HEK293 (cell line): ENCODE measurements around the gene KYAT1.

Experiments
- CTCF ChIA-PET: fragments of 350-600 bp; formaldehyde crosslinking; extraction: SDS; loops from one replicate; lab custom pipeline; 2021; ENCODE audit warnings: antibody characterized with exemption; lab: Yijun Ruan, JAX
- POLR2A ChIA-PET: fragments of 300-600 bp; formaldehyde crosslinking; extraction: SDS; loops from one replicate; lab custom pipeline; 2020; ENCODE audit warnings: antibody characterized with exemption, inconsistent platforms; lab: Yijun Ruan, JAX
- H3K27ac ChIP-seq: fragments of 200-500 bp; sonication (Bioruptor generic); 2 replicates; pipeline ENCODE4 v1.5.1; 2014; ENCODE audit warnings: low read depth, low read length, control low read depth, inconsistent platforms; ENCODE audit errors: extremely low read depth
- H3K36me3 ChIP-seq, 2 experiments: fragments of 200-500 bp in 1 of 2; sonication (Bioruptor generic) in 1 of 2; 1 replicate in 1 of 2; 2 replicates in 1 of 2; pipeline ENCODE4 v1.5.1; 2014 to 2017; ENCODE audit warnings: inconsistent platforms in 2 of 2, low read length in 2 of 2; ENCODE audit not compliant: control insufficient read depth in 2 of 2, insufficient read depth in 1 of 2
- H3K4me1 ChIP-seq: fragments of 200-500 bp; sonication (Bioruptor generic); 2 replicates; pipeline ENCODE4 v1.5.1; 2014; ENCODE audit warnings: mild to moderate bottlenecking, low read length, inconsistent platforms; ENCODE audit not compliant: control insufficient read depth, insufficient read depth
- H3K4me3 ChIP-seq: 2 replicates; pipeline ENCODE4 v1.5.1; 2011; ENCODE audit warnings: low read depth, mild to moderate bottlenecking, control low read depth, low read length, moderate library complexity
- H3K9me3 ChIP-seq: fragments of 200-500 bp; sonication (Bioruptor generic); 2 replicates; pipeline ENCODE4 v1.5.1; 2014; ENCODE audit warnings: low read depth, low read length, inconsistent platforms; ENCODE audit not compliant: control insufficient read depth, insufficient read depth
- ZNF121 ChIP-seq: fragments of 450-650 bp; formaldehyde crosslinking; IDR thresholded peaks from 2 replicates; pipeline ENCODE4 v1.5.1; 2016; ENCODE audit warnings: missing biosample characterization, missing genetic modification characterization
- ZNF146 ChIP-seq: fragments of 450-650 bp; formaldehyde crosslinking; IDR thresholded peaks from 2 replicates; pipeline ENCODE4 v1.5.1; 2016; ENCODE audit warnings: missing biosample characterization, missing genetic modification characterization
- ZNF211 ChIP-seq: fragments of 450-650 bp; formaldehyde crosslinking; IDR thresholded peaks from 2 replicates; pipeline ENCODE4 v1.5.1; 2016; ENCODE audit warnings: low read depth, missing biosample characterization, missing genetic modification characterization
- ZNF214 ChIP-seq: fragments of 450-650 bp; formaldehyde crosslinking; IDR thresholded peaks from 2 replicates; pipeline ENCODE4 v1.5.1; 2017; ENCODE audit warnings: missing biosample characterization, mild to moderate bottlenecking, missing genetic modification characterization, borderline replicate concordance
- ZNF239 ChIP-seq: fragments of 450-650 bp; formaldehyde crosslinking; IDR thresholded peaks from 2 replicates; pipeline ENCODE4 v1.5.1; 2016; ENCODE audit warnings: missing biosample characterization, missing genetic modification characterization
- ZNF626 ChIP-seq: fragments of 450-650 bp; sonication (Bioruptor Pico); formaldehyde crosslinking; IDR thresholded peaks from 2 replicates; pipeline ENCODE4 v1.5.1; 2018; ENCODE audit warnings: missing biosample characterization, missing genetic modification characterization, inconsistent platforms
- ZNF654 ChIP-seq: fragments of 450-650 bp; formaldehyde crosslinking; IDR thresholded peaks from 2 replicates; pipeline ENCODE4 v1.5.1; 2016; ENCODE audit warnings: low read depth, missing biosample characterization, missing genetic modification characterization
- ZNF660 ChIP-seq: fragments of 450-650 bp; IDR thresholded peaks from 2 replicates; pipeline ENCODE4 v1.5.1; 2018; ENCODE audit warnings: missing biosample characterization, mild to moderate bottlenecking, missing genetic modification characterization
- ZNF664 ChIP-seq: fragments of 450-650 bp; formaldehyde crosslinking; IDR thresholded peaks from 2 replicates; pipeline ENCODE4 v1.5.1; 2016; ENCODE audit warnings: missing biosample characterization, missing genetic modification characterization
- ZNF677 ChIP-seq: fragments of 450-650 bp; IDR thresholded peaks from 2 replicates; pipeline ENCODE4 v1.5.0; 2018; ENCODE audit warnings: missing biosample characterization, mild to moderate bottlenecking, missing genetic modification characterization, moderate library complexity
- ZNF843 ChIP-seq: fragments of 450-650 bp; formaldehyde crosslinking; IDR thresholded peaks from 2 replicates; pipeline ENCODE4 v1.5.1; 2016; ENCODE audit warnings: missing biosample characterization, missing genetic modification characterization
- TF ChIP-seq, protein P1 (sequence below): sonication (generic); formaldehyde crosslinking; IDR thresholded peaks from 2 replicates; pipeline ENCODE4 v1.8.1; 2022; ENCODE audit warnings: mild to moderate bottlenecking, moderate library complexity, missing genetic modification reagents
- TF ChIP-seq, protein P2 (sequence below): fragments of 450-650 bp; IDR thresholded peaks from 2 replicates; pipeline ENCODE4 v1.5.1; 2018; ENCODE audit warnings: missing biosample characterization, missing genetic modification characterization
- TF ChIP-seq, protein P3 (sequence below): fragments of 450-650 bp; formaldehyde crosslinking; IDR thresholded peaks from 2 replicates; pipeline ENCODE4 v1.5.1; 2016; ENCODE audit warnings: missing biosample characterization, missing genetic modification characterization, low read depth
- TF ChIP-seq, protein P4 (sequence below): fragments of 450-650 bp; formaldehyde crosslinking; IDR thresholded peaks from 2 replicates; pipeline ENCODE4 v1.5.1; 2017; ENCODE audit warnings: missing biosample characterization, mild to moderate bottlenecking, missing genetic modification characterization, moderate library complexity
- TF ChIP-seq, protein P5 (sequence below): fragments of 450-650 bp; formaldehyde crosslinking; IDR thresholded peaks from 2 replicates; pipeline ENCODE4 v1.5.1; 2016; ENCODE audit warnings: missing biosample characterization, missing genetic modification characterization

Gene KYAT1

DNA sequence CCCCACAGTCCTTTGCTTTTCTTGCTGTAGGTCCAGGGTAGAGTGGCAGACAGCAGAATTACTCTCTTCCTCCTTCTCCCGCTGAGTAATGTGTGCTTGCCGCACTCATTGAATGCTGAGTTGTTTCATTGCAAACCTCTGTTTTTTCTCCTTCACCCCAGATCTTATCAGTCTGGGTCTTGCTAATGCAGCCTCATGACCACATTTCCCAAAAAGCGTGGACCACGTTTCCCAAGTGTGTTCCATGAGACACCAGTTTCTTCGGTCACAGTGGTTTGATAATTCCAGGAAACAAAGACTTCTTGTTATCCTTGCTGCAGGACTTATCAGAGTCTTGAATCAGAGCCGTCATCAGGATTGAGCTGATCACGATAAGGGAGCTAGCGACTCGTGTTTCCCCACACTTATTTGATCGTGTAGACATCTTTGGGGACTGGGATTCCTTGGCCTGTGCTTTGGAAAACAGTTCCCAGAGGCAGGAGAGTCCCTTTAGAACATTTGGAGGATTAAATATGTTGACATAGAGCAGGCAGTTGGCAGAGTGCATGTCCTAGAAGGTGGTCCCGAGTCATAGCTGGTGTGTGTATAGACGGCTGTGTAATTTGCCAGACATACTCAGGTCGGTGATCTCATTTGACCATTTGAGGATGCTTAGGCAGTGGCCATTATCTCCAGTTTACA lies 4.6 kb upstream of the KYAT1 start:
- Histone ChIP-seq H3K4me1 (no peaks in the 10 kb centered on the region), H3K27ac (no peak overlapping the region)
- TF ChIP-seq ZNF239 (tag by site-specific recombination) (peak; percentile 99), ZNF664 (tag by site-specific recombination) (no peak)
- TF ChIP-seq, all 188 proteins: peak for 1
- Histone ChIP-seq H3K4me3 (no peak overlapping the region), H3K36me3 (peaks cover 0 to 45% of the 10 kb centered on the region in 2 experiments; a peak in 2 of 3 replicates), H3K9me3 (no peaks in the 10 kb centered on the region)
- ChIA-PET POLR2A (interaction anchor here (0.6 kb wide), 1 partner anchor 241 kb away, joined by 8 read pairs; no protein-coding TSS in a partner anchor), CTCF (interaction anchor here (0.6 to 0.7 kb wide), 3 partner anchors 11 to 1672 kb away, joined by 3 read pairs; no protein-coding TSS in a partner anchor)

DNA sequence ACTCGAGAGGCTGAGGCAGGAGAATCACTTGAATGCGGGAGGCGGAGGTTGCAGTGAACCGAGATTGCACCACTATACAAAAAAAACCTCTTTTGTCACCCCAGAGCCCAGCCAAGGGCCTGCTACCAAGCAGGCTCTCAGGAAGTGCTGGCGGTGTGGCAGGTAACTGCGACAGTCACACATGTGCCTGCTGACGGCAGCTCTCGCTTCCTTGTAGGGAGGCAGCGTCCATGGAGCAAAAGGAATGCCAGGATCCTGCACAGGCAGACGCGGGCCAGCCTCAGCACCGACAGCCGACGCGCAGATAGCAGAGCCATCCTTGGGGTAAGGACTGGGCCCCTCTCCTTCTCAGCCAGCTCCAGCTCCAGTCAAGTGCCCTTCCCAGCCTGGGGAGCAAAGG lies 4.0 kb upstream of the KYAT1 start:
- Histone ChIP-seq H3K4me3 (no peak overlapping the region), H3K4me1 (no peaks in the 10 kb centered on the region), H3K36me3 (peaks cover 0 to 44% of the 10 kb centered on the region in 2 experiments; a peak in 2 of 3 replicates), H3K9me3 (no peaks in the 10 kb centered on the region), H3K27ac (no peak overlapping the region)
- POLR2A ChIA-PET = no interaction called here
- TF ChIP-seq, protein P1, sequence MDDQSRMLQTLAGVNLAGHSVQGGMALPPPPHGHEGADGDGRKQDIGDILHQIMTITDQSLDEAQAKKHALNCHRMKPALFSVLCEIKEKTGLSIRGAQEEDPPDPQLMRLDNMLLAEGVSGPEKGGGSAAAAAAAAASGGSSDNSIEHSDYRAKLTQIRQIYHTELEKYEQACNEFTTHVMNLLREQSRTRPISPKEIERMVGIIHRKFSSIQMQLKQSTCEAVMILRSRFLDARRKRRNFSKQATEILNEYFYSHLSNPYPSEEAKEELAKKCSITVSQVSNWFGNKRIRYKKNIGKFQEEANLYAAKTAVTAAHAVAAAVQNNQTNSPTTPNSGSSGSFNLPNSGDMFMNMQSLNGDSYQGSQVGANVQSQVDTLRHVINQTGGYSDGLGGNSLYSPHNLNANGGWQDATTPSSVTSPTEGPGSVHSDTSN (CRISPR knock-in tag) = no peak
- TF ChIP-seq ZNF843 (tag by site-specific recombination) = no peak
- no peak for TF ChIP-seq ZNF211 (tag by site-specific recombination)
- TF ChIP-seq, protein P2, sequence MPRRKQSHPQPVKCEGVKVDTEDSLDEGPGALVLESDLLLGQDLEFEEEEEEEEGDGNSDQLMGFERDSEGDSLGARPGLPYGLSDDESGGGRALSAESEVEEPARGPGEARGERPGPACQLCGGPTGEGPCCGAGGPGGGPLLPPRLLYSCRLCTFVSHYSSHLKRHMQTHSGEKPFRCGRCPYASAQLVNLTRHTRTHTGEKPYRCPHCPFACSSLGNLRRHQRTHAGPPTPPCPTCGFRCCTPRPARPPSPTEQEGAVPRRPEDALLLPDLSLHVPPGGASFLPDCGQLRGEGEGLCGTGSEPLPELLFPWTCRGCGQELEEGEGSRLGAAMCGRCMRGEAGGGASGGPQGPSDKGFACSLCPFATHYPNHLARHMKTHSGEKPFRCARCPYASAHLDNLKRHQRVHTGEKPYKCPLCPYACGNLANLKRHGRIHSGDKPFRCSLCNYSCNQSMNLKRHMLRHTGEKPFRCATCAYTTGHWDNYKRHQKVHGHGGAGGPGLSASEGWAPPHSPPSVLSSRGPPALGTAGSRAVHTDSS (tag by site-specific recombination) = no peak
- no peak for TF ChIP-seq ZNF626 (tag by site-specific recombination)
- no peak for TF ChIP-seq ZNF660 (tag by site-specific recombination)
- no peak for TF ChIP-seq ZNF121
- TF ChIP-seq ZNF146 (tag by site-specific recombination) = no peak
- TF ChIP-seq, protein P3, sequence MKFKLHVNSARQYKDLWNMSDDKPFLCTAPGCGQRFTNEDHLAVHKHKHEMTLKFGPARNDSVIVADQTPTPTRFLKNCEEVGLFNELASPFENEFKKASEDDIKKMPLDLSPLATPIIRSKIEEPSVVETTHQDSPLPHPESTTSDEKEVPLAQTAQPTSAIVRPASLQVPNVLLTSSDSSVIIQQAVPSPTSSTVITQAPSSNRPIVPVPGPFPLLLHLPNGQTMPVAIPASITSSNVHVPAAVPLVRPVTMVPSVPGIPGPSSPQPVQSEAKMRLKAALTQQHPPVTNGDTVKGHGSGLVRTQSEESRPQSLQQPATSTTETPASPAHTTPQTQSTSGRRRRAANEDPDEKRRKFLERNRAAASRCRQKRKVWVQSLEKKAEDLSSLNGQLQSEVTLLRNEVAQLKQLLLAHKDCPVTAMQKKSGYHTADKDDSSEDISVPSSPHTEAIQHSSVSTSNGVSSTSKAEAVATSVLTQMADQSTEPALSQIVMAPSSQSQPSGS = no peak
- TF ChIP-seq ZNF654 (tag by site-specific recombination) = no peak
- TF ChIP-seq ZNF214 = no peak
- TF ChIP-seq ZNF677 (tag by site-specific recombination) = no peak
- CTCF ChIA-PET = interaction anchor here (0.6 to 0.7 kb wide), 3 partner anchors 12 to 1671 kb away, joined by 3 read pairs; no protein-coding TSS in a partner anchor

DNA sequence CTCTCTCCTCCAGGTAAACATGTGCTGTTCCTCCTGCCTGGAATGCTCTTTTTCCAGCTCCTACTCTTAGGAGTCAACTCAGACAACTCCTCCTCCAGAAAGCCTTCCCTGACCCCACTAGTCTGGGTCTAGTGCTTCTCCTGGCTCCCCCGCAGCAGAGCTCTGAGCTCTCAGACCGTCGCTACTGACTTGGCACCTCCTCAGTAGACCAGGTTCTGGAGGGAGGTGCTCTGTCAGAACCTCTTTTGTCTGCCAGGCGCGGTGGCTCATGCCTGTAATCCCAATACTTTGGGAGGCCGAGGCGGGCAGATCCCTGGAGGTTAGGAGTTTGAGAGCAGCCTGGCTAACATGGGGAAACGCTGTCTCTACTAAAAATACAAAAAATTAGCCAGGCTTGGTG lies 3.6 kb upstream of the KYAT1 start:
- ChIA-PET CTCF (interaction anchor here (0.7 kb wide), 1 partner anchor 662 kb away, joined by 3 read pairs; no protein-coding TSS in a partner anchor), POLR2A (no interaction called here)
- H3K36me3 ChIP-seq = peaks cover 0 to 40% of the 10 kb centered on the region in 2 experiments; a peak in 1 of 3 replicates
- TF ChIP-seq, protein P4, sequence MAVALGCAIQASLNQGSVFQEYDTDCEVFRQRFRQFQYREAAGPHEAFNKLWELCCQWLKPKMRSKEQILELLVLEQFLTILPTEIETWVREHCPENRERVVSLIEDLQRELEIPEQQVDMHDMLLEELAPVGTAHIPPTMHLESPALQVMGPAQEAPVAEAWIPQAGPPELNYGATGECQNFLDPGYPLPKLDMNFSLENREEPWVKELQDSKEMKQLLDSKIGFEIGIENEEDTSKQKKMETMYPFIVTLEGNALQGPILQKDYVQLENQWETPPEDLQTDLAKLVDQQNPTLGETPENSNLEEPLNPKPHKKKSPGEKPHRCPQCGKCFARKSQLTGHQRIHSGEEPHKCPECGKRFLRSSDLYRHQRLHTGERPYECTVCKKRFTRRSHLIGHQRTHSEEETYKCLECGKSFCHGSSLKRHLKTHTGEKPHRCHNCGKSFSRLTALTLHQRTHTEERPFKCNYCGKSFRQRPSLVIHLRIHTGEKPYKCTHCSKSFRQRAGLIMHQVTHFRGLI (tag by site-specific recombination) = no peak
- TF ChIP-seq, protein P5, sequence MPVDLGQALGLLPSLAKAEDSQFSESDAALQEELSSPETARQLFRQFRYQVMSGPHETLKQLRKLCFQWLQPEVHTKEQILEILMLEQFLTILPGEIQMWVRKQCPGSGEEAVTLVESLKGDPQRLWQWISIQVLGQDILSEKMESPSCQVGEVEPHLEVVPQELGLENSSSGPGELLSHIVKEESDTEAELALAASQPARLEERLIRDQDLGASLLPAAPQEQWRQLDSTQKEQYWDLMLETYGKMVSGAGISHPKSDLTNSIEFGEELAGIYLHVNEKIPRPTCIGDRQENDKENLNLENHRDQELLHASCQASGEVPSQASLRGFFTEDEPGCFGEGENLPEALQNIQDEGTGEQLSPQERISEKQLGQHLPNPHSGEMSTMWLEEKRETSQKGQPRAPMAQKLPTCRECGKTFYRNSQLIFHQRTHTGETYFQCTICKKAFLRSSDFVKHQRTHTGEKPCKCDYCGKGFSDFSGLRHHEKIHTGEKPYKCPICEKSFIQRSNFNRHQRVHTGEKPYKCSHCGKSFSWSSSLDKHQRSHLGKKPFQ = no peak
- TF ChIP-seq, all 188 proteins: peak for 0
- Histone ChIP-seq H3K4me3 (no peak overlapping the region), H3K27ac (no peak overlapping the region), H3K9me3 (no peaks in the 10 kb centered on the region), H3K4me1 (no peaks in the 10 kb centered on the region)
